Measurements from ENCODE around the gene SCAPER. TPM values are rescaled to one million over a fixed set of nuclear protein-coding genes. Genes with fewer than 3 reads are reported as not detected.

Gene SCAPER
- total RNA-seq, 4 donors from 2014 or later = 19.6 to 35.9 (median 31.8) TPM

GRCh38 chr15:76938752-76939151, 33.6 kb upstream of the SCAPER start:
- intact Hi-C loops (cut with DNase I; ENCODE audit: low total_unique reads) = no loop called here
- in situ Hi-C loops (cut with MboI; ENCODE audit: low sequenced_read_pairs in 4 of 4) = no loop called here
- Histone ChIP-seq H3K4me3 (no peak overlapping the region), H3K27me3 (no peaks in the 10 kb centered on the region), H3K36me3 (peaks cover 0 to 21% of the 10 kb centered on the region in 2 donors), H3K4me1 (peaks cover 0 to 3% of the 10 kb centered on the region in 2 donors), H3K27ac (no peak overlapping the region), H3K9me3 (no peaks in the 10 kb centered on the region)
- DNase-seq (no peak), ATAC-seq (no peak)
- TF ChIP-seq CTCF (IDR thresholded peaks at IDR 0.05 in 4 of 5, conservative IDR thresholded peaks at IDR 0.05 in 1 of 5) = no peak
- TF ChIP-seq POLR2A (IDR thresholded peaks at IDR 0.05) = no peak

- TF ChIP-seq POLR2A (IDR thresholded peaks at IDR 0.05) (no peak), CTCF (IDR thresholded peaks at IDR 0.05 in 4 of 5, conservative IDR thresholded peaks at IDR 0.05 in 1 of 5) (no peak)
- DNase-seq (no peak), ATAC-seq (no peak)
- no peaks in the 10 kb centered on the region for H3K27me3 ChIP-seq
- no peaks in the 10 kb centered on the region for H3K9me3 ChIP-seq
- intact Hi-C loops (cut with DNase I; ENCODE audit: low total_unique reads) (no loop called here), in situ Hi-C loops (cut with MboI; ENCODE audit: low sequenced_read_pairs in 4 of 4) (no loop called here)
- no peak overlapping the region for H3K4me3 ChIP-seq
- H3K4me1 ChIP-seq = peaks cover 11 to 12% of the 10 kb centered on the region in 2 donors
- H3K36me3 ChIP-seq = peaks cover 0 to 31% of the 10 kb centered on the region in 2 donors
- no peak overlapping the region for H3K27ac ChIP-seq
Measured at GRCh38 chr15:76936671-76937070, 31.5 kb upstream of the SCAPER start.

- peaks cover 0 to 31% of the 10 kb centered on the region in 2 donors for H3K36me3 ChIP-seq
- intact Hi-C loops (cut with DNase I; ENCODE audit: low total_unique reads) (no loop called here), in situ Hi-C loops (cut with MboI; ENCODE audit: low sequenced_read_pairs in 4 of 4) (no loop called here)
- DNase-seq (no peak), ATAC-seq (no peak)
- H3K27ac ChIP-seq = no peak overlapping the region
- no peaks in the 10 kb centered on the region for H3K9me3 ChIP-seq
- peaks cover 14% of the 10 kb centered on the region in 2 donors for H3K4me1 ChIP-seq
- H3K27me3 ChIP-seq = no peaks in the 10 kb centered on the region
- TF ChIP-seq CTCF (IDR thresholded peaks at IDR 0.05 in 4 of 5, conservative IDR thresholded peaks at IDR 0.05 in 1 of 5) = no peak
- TF ChIP-seq POLR2A (IDR thresholded peaks at IDR 0.05) = no peak
- no peak overlapping the region for H3K4me3 ChIP-seq
Measured at GRCh38 chr15:76935620-76936019, 30.5 kb upstream of the SCAPER start.

- in situ Hi-C loops (cut with MboI; ENCODE audit: low sequenced_read_pairs in 4 of 4) = no loop called here
- ATAC-seq (peak; percentile 4 to 13), DNase-seq (no peak)
- Histone ChIP-seq H3K9me3 (no peaks in the 10 kb centered on the region), H3K27me3 (no peaks in the 10 kb centered on the region), H3K27ac (peak overlapping the region; percentile 56 to 89 (median 82)), H3K4me1 (peaks cover 14 to 15% of the 10 kb centered on the region in 2 donors), H3K4me3 (peak overlapping the region; percentile 59 to 77 (median 63)), H3K36me3 (peaks cover 0 to 31% of the 10 kb centered on the region in 2 donors)
- intact Hi-C loops (cut with DNase I; ENCODE audit: low total_unique reads) = no loop called here
- TF ChIP-seq CTCF (IDR thresholded peaks at IDR 0.05 in 4 of 5, conservative IDR thresholded peaks at IDR 0.05 in 1 of 5) = no peak
- no peak for TF ChIP-seq POLR2A (IDR thresholded peaks at IDR 0.05)
Measured at GRCh38 chr15:76932135-76932966, 27.2 kb upstream of the SCAPER start.
